ENCODE data around the gene GPRC5A.

The GPRC5A gene

GRCh38 chr12:12941450-12942350 lies 50.3 kb downstream of the GPRC5A start:
- DNase-seq (ENCODE audit: low spot score) = no peak

DNA sequence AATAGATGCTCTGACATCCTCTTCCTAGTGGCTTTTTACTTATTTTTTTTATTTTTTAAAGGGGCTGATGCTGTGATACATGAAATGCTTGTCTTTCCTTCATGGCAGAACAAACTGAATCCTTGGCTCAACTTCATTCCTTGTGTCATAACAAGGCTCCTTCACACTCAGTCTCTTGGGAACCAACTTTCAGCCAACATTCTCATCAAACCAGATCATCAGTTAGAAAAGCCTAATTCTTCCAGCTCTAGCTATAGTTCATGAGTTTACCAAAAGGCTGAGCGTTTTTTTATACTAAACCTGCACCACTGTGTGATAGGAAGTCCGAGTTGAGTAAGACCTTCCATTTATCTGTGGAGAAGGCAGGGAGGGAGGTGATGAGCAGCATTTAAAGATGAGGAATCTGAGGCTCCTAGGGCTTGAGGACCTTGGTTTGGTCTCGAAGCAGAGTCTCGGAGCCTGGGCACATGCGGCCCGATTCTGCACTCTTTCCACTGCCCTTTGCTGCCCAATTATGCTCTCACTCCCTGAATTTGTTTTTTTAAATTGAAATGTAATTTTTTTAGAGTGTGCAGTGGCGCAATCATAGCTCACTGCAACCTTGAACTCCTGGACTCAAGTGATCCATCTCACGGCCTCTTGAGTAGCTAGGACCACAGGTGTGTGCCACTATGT lies 52.4 kb downstream of the GPRC5A start:
- no peak for DNase-seq (ENCODE audit: low spot score)

DNA sequence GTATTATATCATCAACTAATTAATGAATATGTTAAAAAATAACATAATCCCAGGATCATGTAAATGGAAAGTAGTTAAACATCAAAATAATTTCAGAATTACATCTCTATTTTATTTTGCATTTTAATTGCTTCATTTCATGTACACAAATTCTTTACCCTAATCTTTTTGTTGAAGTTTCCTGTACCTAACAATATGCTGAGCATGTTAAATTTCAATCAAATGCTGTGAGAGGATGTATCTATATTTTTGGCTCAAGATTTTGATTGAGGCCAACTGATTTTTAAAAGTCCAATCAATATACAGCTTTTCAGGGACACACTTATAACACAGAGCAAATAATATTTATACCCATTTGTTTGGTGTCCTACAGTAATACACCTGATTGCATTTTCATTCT lies 54.2 kb downstream of the GPRC5A start:
- DNase-seq (ENCODE audit: low spot score) = no peak

DNA sequence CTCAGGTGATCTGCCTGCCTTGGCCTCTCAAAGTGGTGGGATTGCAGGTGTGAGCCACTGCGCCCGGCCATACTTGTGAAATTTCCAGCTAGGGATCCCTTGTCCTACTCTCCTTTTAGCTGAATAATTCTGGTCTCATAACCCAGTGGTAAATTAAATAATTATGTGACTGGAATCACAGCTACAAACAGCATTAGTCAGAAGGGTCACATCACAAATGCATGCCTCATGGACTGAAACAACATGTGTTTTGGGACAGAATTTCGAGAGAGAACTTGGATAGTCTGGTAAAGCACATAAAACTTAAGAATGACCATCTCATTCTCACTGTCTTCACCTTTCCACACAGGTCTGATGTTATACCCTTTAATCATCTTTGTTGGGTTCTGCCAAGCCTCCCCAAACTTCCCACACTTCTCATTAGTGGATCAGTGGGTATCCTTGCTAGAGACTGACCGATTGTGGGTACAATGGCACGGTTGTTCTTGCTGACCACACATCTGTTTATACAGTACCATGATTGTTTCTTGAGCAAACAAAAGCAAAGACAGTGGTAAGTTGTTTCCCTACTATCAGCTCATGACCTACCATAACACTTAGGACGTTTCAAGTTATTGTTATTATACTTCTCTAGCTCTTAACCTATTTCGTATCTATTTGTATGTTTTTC lies 55.5 kb downstream of the GPRC5A start:
- no peak for DNase-seq (ENCODE audit: low spot score)

DNA sequence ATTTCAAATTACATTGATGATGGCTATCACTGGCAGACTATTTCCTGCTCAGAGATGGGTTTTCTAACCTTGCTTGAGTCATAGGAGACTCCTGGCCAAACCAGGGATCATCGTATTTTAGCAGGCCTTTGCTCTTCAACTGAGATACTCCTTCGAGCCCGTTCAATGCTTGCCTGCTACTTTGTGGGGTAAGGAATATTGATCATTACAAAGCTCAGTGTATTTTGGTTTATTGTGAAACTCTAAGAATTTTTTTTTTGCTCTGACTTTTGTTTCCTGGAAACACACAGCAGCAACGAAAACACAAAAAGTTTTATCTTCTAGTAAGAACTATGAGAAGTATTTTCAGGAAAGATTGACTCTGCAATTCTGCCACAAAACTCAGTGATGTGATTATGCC lies 56.5 kb downstream of the GPRC5A start:
- no peak for DNase-seq (ENCODE audit: low spot score)

DNA sequence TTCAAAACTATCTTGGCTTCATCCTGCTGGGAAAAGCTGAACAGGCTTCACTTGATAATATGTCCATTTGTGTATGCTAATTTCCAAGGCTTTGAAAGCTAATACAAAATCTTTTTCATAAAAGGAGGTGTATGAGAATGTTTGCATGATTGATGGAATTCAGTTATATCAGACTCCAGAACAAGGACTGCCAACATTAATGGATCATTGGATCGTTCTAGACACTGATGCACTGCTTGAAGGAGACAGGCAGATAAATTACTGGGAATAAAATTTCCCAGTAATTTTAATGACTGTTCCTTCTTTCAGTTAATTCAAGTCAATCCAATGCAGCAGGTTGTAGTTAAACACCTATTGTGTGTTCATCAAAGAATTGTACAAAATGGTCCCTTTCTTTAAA lies 60.1 kb downstream of the GPRC5A start:
- no peak for DNase-seq (ENCODE audit: low spot score)

GRCh38 chr12:12952036-12952435 lies 60.7 kb downstream of the GPRC5A start, which contains the start of gene GPRC5D:
TSS of gene GPRC5D (minus strand) at chr12:12952170. CDS start at chr12:12950384, 1,786 bp downstream.
- no peak for DNase-seq (ENCODE audit: low spot score)

DNA sequence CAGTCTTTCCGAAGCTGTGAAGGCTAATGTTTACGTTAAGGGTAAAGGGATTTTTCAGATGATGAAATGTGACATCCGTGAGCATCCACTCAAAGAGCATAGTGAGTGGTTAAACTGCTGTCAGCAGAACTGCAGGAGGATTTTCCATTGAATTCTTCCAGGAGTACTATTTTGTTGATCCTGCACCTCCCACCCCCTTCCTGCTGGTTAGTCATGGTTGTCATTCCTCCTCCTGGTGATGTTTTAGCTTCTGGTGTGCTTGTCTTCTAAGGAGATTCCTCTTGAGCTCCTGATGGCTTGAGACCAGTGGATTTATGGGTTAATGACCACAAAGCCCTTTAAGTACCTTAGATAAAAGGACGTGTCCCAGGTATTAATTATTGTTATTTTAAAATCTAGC lies 63.0 kb downstream of the GPRC5A start:
- no peak for DNase-seq (ENCODE audit: low spot score)

DNA sequence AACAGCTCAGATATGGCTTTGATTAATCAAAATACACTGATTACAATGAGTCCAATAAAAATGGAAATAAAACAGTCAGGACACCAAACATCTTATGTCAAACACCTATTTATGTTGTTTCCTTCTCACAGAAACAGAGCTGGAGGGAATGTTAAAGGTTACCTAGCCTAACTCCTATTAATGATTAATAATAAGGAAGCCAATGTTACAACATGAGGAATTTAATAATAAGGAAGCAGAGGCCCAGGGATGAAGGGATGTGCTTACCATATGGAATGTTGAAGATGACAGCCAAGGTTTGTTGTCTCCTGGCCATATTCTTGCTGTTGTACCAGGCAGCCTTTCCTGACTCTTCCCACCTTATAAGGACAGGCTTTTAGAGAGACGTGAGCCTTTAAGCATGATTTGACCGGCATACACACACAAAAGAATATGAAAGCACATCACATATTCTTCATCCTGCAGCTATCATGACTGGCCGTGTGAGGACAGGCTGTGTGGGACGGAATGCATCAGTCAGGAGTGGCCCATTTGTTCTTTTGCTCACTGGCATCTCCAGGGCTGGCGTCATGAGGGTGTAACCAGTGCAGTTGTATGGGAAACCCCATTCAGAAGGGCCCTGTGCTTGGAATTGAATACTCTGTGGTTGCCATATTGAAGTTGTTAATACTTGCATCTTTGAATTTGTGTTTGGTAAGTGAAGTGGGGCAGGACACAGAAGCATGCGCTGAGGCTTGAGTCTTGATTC lies 63.7 kb downstream of the GPRC5A start:
- DNase-seq (ENCODE audit: low spot score) = no peak

- DNase-seq (ENCODE audit: low spot score) = no peak
Measured at GRCh38 chr12:12958886-12959285, 67.5 kb downstream of the GPRC5A start.

GRCh38 chr12:12960639-12961209 lies 69.4 kb downstream of the GPRC5A start:
- DNase-seq (ENCODE audit: low spot score) = no peak

DNA sequence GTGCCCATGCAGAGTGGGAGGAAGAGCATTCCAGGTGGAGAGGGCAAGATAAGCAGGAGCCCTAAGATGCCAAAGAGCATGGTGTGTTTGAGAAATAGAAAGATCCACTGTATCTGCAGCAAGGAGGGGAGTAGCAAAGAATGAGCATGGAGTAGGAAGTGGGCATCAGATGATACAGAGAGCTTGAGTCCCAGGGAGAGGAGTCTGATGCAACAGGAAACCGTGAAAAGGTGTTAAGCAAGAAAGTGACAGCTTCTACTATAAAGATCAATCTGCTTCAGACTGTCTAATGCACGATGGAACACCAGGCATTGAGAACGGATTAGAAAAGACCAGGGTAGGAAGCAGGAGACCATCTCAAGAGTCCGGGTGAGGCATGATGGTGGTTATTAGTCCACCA lies 72.9 kb downstream of the GPRC5A start:
- DNase-seq (ENCODE audit: low spot score) = no peak

DNA sequence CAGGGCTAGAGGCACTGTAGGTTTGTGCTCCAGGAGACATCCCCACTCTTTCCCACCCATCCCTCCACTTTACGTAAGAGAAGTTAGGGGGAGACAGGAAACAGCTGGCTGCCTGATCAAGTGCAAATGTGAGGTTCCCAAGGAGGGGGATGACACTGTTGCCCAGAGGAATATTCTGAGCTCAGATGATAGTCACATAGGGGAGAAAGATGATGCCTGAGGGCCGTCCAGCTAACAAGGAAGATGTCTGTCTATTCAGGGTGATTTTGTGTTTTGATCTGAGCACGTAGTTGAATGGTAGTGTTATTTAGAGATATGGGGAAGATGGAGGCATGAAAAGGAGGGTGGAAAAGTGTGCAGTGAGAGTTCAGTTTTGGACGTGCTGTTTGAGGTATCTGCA lies 74.5 kb downstream of the GPRC5A start:
- no peak for DNase-seq (ENCODE audit: low spot score)

Measured in CD4-positive, alpha-beta T cell treated with Interleukin-2 at 100 ng/mL for 4 hours (primary cell).